ENCODE results near the gene GPR18. TPM values are rescaled to one million over a fixed set of nuclear protein-coding genes. Genes with fewer than 3 reads are reported as not detected.

Gene GPR18
- total RNA-seq, 4 donors from 2014 or later = not detected

- intact Hi-C loops (cut with DNase I; ENCODE audit: low total_unique reads) (no loop called here), in situ Hi-C loops (cut with MboI; ENCODE audit: low sequenced_read_pairs in 4 of 4) (no loop called here)
- peaks cover 3 to 4% of the 10 kb centered on the region in 2 donors for H3K4me1 ChIP-seq
- H3K36me3 ChIP-seq = no peaks in the 10 kb centered on the region
- H3K27me3 ChIP-seq = no peaks in the 10 kb centered on the region
- H3K4me3 ChIP-seq = no peak overlapping the region
- no peaks in the 10 kb centered on the region for H3K9me3 ChIP-seq
- TF ChIP-seq POLR2A (IDR thresholded peaks at IDR 0.05) = no peak
- TF ChIP-seq CTCF (IDR thresholded peaks at IDR 0.05 in 4 of 5, conservative IDR thresholded peaks at IDR 0.05 in 1 of 5) = no peak
- no peak overlapping the region for H3K27ac ChIP-seq
- DNase-seq = no peak
- ATAC-seq = no peak
Observed at GRCh38 chr13:99294958-99295357, 36.8 kb upstream of the GPR18 start.

GRCh38 chr13:99294198-99294597 is 36.0 kb upstream of the GPR18 start:
- TF ChIP-seq POLR2A (IDR thresholded peaks at IDR 0.05) = no peak
- TF ChIP-seq CTCF (IDR thresholded peaks at IDR 0.05 in 4 of 5, conservative IDR thresholded peaks at IDR 0.05 in 1 of 5) = no peak
- no peak overlapping the region for H3K4me3 ChIP-seq
- in situ Hi-C loops (cut with MboI; ENCODE audit: low sequenced_read_pairs in 4 of 4) = no loop called here

GRCh38 chr13:99293178-99293577 is 35.0 kb upstream of the GPR18 start:
- Histone ChIP-seq H3K36me3 (no peaks in the 10 kb centered on the region), H3K27me3 (no peaks in the 10 kb centered on the region), H3K4me3 (no peak overlapping the region), H3K9me3 (no peaks in the 10 kb centered on the region), H3K4me1 (peaks cover 10% of the 10 kb centered on the region in 2 donors), H3K27ac (no peak overlapping the region)
- in situ Hi-C loops (cut with MboI; ENCODE audit: low sequenced_read_pairs in 4 of 4) = no loop called here
- ATAC-seq (no peak), DNase-seq (no peak)
- TF ChIP-seq POLR2A (IDR thresholded peaks at IDR 0.05) (no peak), CTCF (IDR thresholded peaks at IDR 0.05 in 4 of 5, conservative IDR thresholded peaks at IDR 0.05 in 1 of 5) (no peak)
- intact Hi-C loops (cut with DNase I; ENCODE audit: low total_unique reads) = no loop called here

More at GRCh38 chr13:99294198-99294597, 36.0 kb upstream of the GPR18 start:
- no peaks in the 10 kb centered on the region for H3K27me3 ChIP-seq
- DNase-seq (no peak), ATAC-seq (no peak)
- H3K9me3 ChIP-seq = no peaks in the 10 kb centered on the region
- H3K4me1 ChIP-seq = peaks cover 3 to 4% of the 10 kb centered on the region in 2 donors
- H3K27ac ChIP-seq = no peak overlapping the region
- intact Hi-C loops (cut with DNase I; ENCODE audit: low total_unique reads) = no loop called here
- H3K36me3 ChIP-seq = no peaks in the 10 kb centered on the region

GRCh38 chr13:99290894-99291293 is 32.7 kb upstream of the GPR18 start:
- intact Hi-C loops (cut with DNase I; ENCODE audit: low total_unique reads) = no loop called here
- Histone ChIP-seq H3K9me3 (no peaks in the 10 kb centered on the region), H3K27me3 (no peaks in the 10 kb centered on the region), H3K4me1 (peaks cover 25 to 31% of the 10 kb centered on the region in 2 donors), H3K36me3 (no peaks in the 10 kb centered on the region), H3K4me3 (no peak overlapping the region), H3K27ac (no peak overlapping the region)
- TF ChIP-seq POLR2A (IDR thresholded peaks at IDR 0.05) (no peak), CTCF (IDR thresholded peaks at IDR 0.05 in 4 of 5, conservative IDR thresholded peaks at IDR 0.05 in 1 of 5) (no peak)
- ATAC-seq (no peak), DNase-seq (no peak)
- in situ Hi-C loops (cut with MboI; ENCODE audit: low sequenced_read_pairs in 4 of 4) = no loop called here

All from gastrocnemius medialis (tissue), 4 donors.